MCF 10A (cell line): ENCODE measurements around the gene TTLL6. TPM values are rescaled to one million over a fixed set of nuclear protein-coding genes. Genes with fewer than 3 reads are reported as not detected.

Source experiments
- BruUV-seq: library from RNA; stranded (reverse); fragments of 400-500 nt; replicated peaks from 2 replicates; lab custom pipeline; 2021; lab: Mats Ljungman, UMichigan
- CTCF ChIA-PET: fragments of 300-600 bp; sonication (Branson Sonifier 250); formaldehyde crosslinking; extraction: SDS; loops from one replicate; lab custom pipeline; 2021; ENCODE audit warnings: antibody characterized with exemption, inconsistent platforms; lab: Yijun Ruan, JAX
- POLR2A ChIA-PET: fragments of 300-600, 350-650 bp; sonication (Branson Sonifier 250); formaldehyde crosslinking; extraction: SDS; loops from one replicate; lab custom pipeline; 2020; ENCODE audit warnings: antibody characterized with exemption, inconsistent platforms; lab: Yijun Ruan, JAX
- DNase-seq: peaks from one replicate; pipeline ENCODE4 v3.0.0-alpha.2; 2018; ENCODE audit not compliant: unreplicated experiment
- H3K27ac Mint-ChIP-seq: one replicate; pipeline ENCODE4 v1.8.0; 2022; ENCODE audit warnings: mild to moderate bottlenecking, low read depth, mixed read lengths; ENCODE audit not compliant: unreplicated experiment
- H3K27me3 Mint-ChIP-seq: one replicate; pipeline ENCODE4 v1.8.0; 2022; ENCODE audit warnings: mixed read lengths; ENCODE audit not compliant: insufficient read depth, unreplicated experiment
- H3K36me3 Mint-ChIP-seq: one replicate; pipeline ENCODE4 v1.8.0; 2022; ENCODE audit warnings: mild to moderate bottlenecking, moderate library complexity, mixed read lengths; ENCODE audit not compliant: insufficient read depth, unreplicated experiment
- H3K4me1 Mint-ChIP-seq: one replicate; pipeline ENCODE4 v1.8.0; 2022; ENCODE audit warnings: mixed read lengths; ENCODE audit not compliant: insufficient read depth, unreplicated experiment
- H3K4me3 Mint-ChIP-seq: one replicate; pipeline ENCODE4 v1.8.0; 2022; ENCODE audit warnings: mild to moderate bottlenecking, moderate library complexity, mixed read lengths; ENCODE audit not compliant: unreplicated experiment
- H3K9me3 Mint-ChIP-seq: one replicate; pipeline ENCODE4 v1.8.0; 2022; ENCODE audit warnings: mixed read lengths; ENCODE audit not compliant: unreplicated experiment
- intact Hi-C: fragments of 100-400 bp; cut with micrococcal nuclease; formaldehyde crosslinking; loops from 2 replicates; pipeline ENCODE4 v1.14.1; 2022
- total RNA-seq: library from RNA; stranded (reverse); gene quantifications from 2 replicates; pipeline ENCODE4 v1.2.3, GENCODE V29; 2022
- TF ChIP-seq, protein P1 (sequence below): fragments of 200-600 bp; IDR thresholded peaks from one replicate; pipeline ENCODE4 v1.8.0; 2022; ENCODE audit warnings: antibody characterized with exemption, mild to moderate bottlenecking; ENCODE audit not compliant: unreplicated experiment

TTLL6 gene
- total RNA-seq, 1 experiment from 2014 or later, result not detected

GRCh38 chr17:48856122-48856821 lies 39.2 kb upstream of the TTLL6 start:
- Mint-ChIP-seq H3K36me3 (peaks cover 84% of the 10 kb centered on the region), H3K27ac (no peak overlapping the region), H3K4me1 (no peaks in the 10 kb centered on the region), H3K4me3 (no peak overlapping the region), H3K27me3 (no peaks in the 10 kb centered on the region), H3K9me3 (no peaks in the 10 kb centered on the region)
- DNase-seq, result no peak
- ChIA-PET POLR2A (interaction anchor here (0.6 to 1.2 kb wide), 2 partner anchors 12 to 23 kb away, joined by 4 read pairs; no protein-coding TSS in a partner anchor), CTCF (no interaction called here)
- TF ChIP-seq, protein P1, sequence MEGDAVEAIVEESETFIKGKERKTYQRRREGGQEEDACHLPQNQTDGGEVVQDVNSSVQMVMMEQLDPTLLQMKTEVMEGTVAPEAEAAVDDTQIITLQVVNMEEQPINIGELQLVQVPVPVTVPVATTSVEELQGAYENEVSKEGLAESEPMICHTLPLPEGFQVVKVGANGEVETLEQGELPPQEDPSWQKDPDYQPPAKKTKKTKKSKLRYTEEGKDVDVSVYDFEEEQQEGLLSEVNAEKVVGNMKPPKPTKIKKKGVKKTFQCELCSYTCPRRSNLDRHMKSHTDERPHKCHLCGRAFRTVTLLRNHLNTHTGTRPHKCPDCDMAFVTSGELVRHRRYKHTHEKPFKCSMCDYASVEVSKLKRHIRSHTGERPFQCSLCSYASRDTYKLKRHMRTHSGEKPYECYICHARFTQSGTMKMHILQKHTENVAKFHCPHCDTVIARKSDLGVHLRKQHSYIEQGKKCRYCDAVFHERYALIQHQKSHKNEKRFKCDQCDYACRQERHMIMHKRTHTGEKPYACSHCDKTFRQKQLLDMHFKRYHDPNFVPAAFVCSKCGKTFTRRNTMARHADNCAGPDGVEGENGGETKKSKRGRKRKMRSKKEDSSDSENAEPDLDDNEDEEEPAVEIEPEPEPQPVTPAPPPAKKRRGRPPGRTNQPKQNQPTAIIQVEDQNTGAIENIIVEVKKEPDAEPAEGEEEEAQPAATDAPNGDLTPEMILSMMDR, result no peak
- no TSS peak for BruUV-seq
- intact Hi-C loops, result no loop called here

GRCh38 chr17:48854774-48855476 lies 37.9 kb upstream of the TTLL6 start:
- H3K4me3 Mint-ChIP-seq, result no peak overlapping the region
- no peak for DNase-seq
- H3K27me3 Mint-ChIP-seq, result no peaks in the 10 kb centered on the region
- no peaks in the 10 kb centered on the region for H3K4me1 Mint-ChIP-seq
- BruUV-seq, result no TSS peak
- no peak overlapping the region for H3K27ac Mint-ChIP-seq
- peaks cover 84% of the 10 kb centered on the region for H3K36me3 Mint-ChIP-seq
- ChIA-PET CTCF (interaction anchor here (0.5 to 1.1 kb wide), 2 partner anchors 29 to 36 kb away, joined by 3 read pairs; no protein-coding TSS in a partner anchor), POLR2A (interaction anchor here (1.2 kb wide), 1 partner anchor 24 kb away, joined by 4 read pairs; no protein-coding TSS in a partner anchor)
- H3K9me3 Mint-ChIP-seq, result no peaks in the 10 kb centered on the region
- TF ChIP-seq, protein P1, result no peak
- intact Hi-C loops, result no loop called here

- no peaks in the 10 kb centered on the region for H3K27me3 Mint-ChIP-seq
Measured at GRCh38 chr17:48850792-48851323, 33.8 kb upstream of the TTLL6 start.

More at GRCh38 chr17:48850792-48851323, 33.8 kb upstream of the TTLL6 start:
- ChIA-PET POLR2A (no interaction called here), CTCF (interaction anchor here (0.7 to 4.3 kb wide), 5 partner anchors 27 to 414 kb away, joined by 3 to 19 read pairs (median 3); no protein-coding TSS in a partner anchor)
- Mint-ChIP-seq H3K36me3 (peaks cover 80% of the 10 kb centered on the region), H3K9me3 (no peaks in the 10 kb centered on the region), H3K4me1 (no peaks in the 10 kb centered on the region), H3K27ac (no peak overlapping the region), H3K4me3 (no peak overlapping the region)
- TF ChIP-seq, protein P1, result no peak
- BruUV-seq, result no TSS peak
- intact Hi-C loops, result no loop called here
- no peak for DNase-seq
